Mesendoderm (in vitro differentiated cells): ENCODE results near the gene TMEM63B.

Source experiments
- DNase-seq: peaks from one replicate; pipeline ENCODE4 v3.0.0; 2013
- H2AK5ac ChIP-seq: 2 replicates; pipeline ENCODE4 v1.6.1; 2013; ENCODE audit warnings: low read length, inconsistent platforms
- H2BK120ac ChIP-seq: 2 replicates; pipeline ENCODE4 v1.6.1; 2013; ENCODE audit warnings: low read depth, mild to moderate bottlenecking, low read length, moderate library complexity, mixed read lengths
- H2BK15ac ChIP-seq: replicated peaks from 2 replicates; pipeline ENCODE4 v1.6.1; 2013; ENCODE audit warnings: low read depth, mild to moderate bottlenecking, moderate library complexity
- H2BK5ac ChIP-seq: 2 replicates; pipeline ENCODE4 v1.6.1; 2013; ENCODE audit warnings: low read length, inconsistent platforms
- H3K18ac ChIP-seq: 2 replicates; pipeline ENCODE4 v1.6.1; 2013; ENCODE audit warnings: mild to moderate bottlenecking, low read length, mixed read lengths
- H3K23ac ChIP-seq: one replicate; pipeline ENCODE4 v1.6.1; 2013; ENCODE audit warnings: low read length
- H3K27ac ChIP-seq: 2 replicates; pipeline ENCODE4 v1.5.1; 2013; ENCODE audit warnings: low read depth, mild to moderate bottlenecking, inconsistent platforms, low read length, moderate library complexity
- H3K27me3 ChIP-seq: 2 replicates; pipeline ENCODE4 v1.6.1; 2013; ENCODE audit warnings: low read length, control low read depth, mild to moderate bottlenecking, inconsistent platforms; ENCODE audit not compliant: insufficient read depth, poor library complexity
- H3K36me3 ChIP-seq: 2 replicates; pipeline ENCODE4 v1.6.1; 2013; ENCODE audit warnings: low read length, inconsistent platforms; ENCODE audit not compliant: control insufficient read depth, insufficient read depth
- H3K4ac ChIP-seq: one replicate; pipeline ENCODE4 v1.6.1; 2013; ENCODE audit warnings: low read depth, mild to moderate bottlenecking, low read length, moderate library complexity
- H3K4me1 ChIP-seq: 2 replicates; pipeline ENCODE4 v1.6.1; 2013; ENCODE audit warnings: low read depth, low read length, inconsistent platforms; ENCODE audit not compliant: control insufficient read depth
- H3K4me2 ChIP-seq: 2 replicates; pipeline ENCODE4 v1.6.1; 2013; ENCODE audit warnings: low read length
- H3K4me3 ChIP-seq: 2 replicates; pipeline ENCODE4 v1.5.1; 2013; ENCODE audit warnings: mild to moderate bottlenecking, low read length
- H3K56ac ChIP-seq: one replicate; pipeline ENCODE4 v1.6.1; 2013; ENCODE audit warnings: low read length
- H3K79me1 ChIP-seq: 2 replicates; pipeline ENCODE4 v1.6.1; 2013; ENCODE audit warnings: low read length, inconsistent platforms
- H3K79me2 ChIP-seq: 2 replicates; pipeline ENCODE4 v1.6.1; 2013; ENCODE audit warnings: mild to moderate bottlenecking, low read length; ENCODE audit not compliant: control insufficient read depth, insufficient read depth
- H3K9ac ChIP-seq: 2 replicates; pipeline ENCODE4 v1.6.1; 2013; ENCODE audit warnings: low read length, inconsistent platforms
- H4K5ac ChIP-seq: one replicate; pipeline ENCODE4 v1.6.1; 2013; ENCODE audit warnings: low read length
- H4K8ac ChIP-seq: one replicate; pipeline ENCODE4 v1.6.1; 2013; ENCODE audit warnings: low read depth, mild to moderate bottlenecking, control low read depth, low read length, moderate library complexity
- WGBS: extraction: QIAGEN DNeasy Blood & Tissue Kit; methylation state at CpG from one replicate; pipeline ENCODE4 v1.1.7; 2013; ENCODE audit warnings: low lambda C conversion rate, missing lambda C conversion rate; ENCODE audit not compliant: insufficient coverage; ENCODE audit errors: extremely low coverage; 5-methylcytosine and 5-hydroxymethylcytosine counted together

The TMEM63B gene

DNA sequence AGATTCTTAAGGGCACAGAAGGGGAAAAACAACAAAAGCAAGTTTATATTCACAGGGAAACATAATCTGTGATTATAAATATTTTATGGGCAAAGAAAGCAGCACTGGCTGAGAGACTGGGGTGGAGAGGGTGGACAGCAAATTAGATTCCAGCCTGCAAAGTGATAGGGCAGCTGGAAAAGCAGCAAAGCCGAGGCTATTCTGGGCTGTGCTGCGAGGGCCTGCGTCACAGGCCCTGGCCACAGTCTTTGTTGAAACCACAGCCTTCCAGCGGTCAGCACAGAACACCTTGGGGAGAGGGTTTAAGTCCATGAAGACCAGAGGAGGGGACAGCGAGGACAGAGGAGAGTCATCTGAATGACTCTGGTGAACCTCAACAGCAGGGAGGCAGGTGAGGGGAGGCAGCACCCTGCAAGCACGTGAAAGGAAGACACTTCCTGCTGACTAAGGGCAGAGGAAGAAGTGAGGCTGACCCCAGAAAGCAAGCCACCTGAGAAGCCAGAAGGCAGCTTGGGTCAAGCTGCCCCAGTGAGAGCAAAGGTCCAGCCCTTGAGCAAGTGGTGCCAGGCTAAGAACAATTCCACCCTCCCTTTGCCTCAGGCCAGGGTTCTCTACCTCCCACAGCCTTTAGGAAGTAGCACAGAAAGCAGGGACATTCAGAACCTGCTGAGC is 17.2 kb upstream of the TMEM63B start:
- Histone ChIP-seq H2AK5ac (no peak overlapping the region), H3K4me2 (no peak overlapping the region), H3K4me1 (no peaks in the 10 kb centered on the region), H3K4ac (no peak overlapping the region), H3K79me1 (peaks cover 25% of the 10 kb centered on the region), H3K23ac (no peak overlapping the region), H3K27me3 (no peaks in the 10 kb centered on the region), H4K8ac (no peak overlapping the region), H2BK120ac (no peak overlapping the region), H4K5ac (no peak overlapping the region), H2BK15ac (no peak overlapping the region), H3K79me2 (no peaks in the 10 kb centered on the region), H3K9ac (no peak overlapping the region), H3K27ac (no peak overlapping the region), H3K56ac (no peak overlapping the region), H3K4me3 (no peak overlapping the region), H3K18ac (no peak overlapping the region), H2BK5ac (no peak overlapping the region), H3K36me3 (peaks cover 38% of the 10 kb centered on the region)
- no peak for DNase-seq
- no CpG with 5 or more reads among the region's 6 CpGs for WGBS

DNA sequence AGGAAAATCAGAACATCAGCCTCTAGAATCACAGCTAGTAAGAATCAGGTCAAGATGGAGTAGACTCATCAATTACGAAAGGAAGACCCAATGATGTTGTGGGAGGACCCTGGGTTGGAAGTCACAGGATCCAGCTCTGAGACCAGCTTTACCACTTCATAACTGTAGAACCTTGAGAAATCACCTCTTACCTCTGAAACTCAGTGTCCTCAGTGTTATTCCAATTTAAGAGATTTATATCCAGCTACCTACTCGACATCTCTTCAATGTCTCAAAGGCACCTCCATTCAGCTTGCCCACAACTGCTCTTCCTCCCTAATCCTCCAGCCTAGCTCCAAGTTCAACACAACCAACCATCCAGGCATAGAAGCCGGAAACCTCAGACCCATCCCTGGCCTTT is 16.4 kb upstream of the TMEM63B start:
- DNase-seq: no peak
- no peak overlapping the region for H3K27ac ChIP-seq
- WGBS: no CpG with 5 or more reads among the region's 3 CpGs
- peaks cover 29% of the 10 kb centered on the region for H3K79me1 ChIP-seq
- no peak overlapping the region for H3K4me3 ChIP-seq
- no peaks in the 10 kb centered on the region for H3K4me1 ChIP-seq
- no peak overlapping the region for H3K56ac ChIP-seq
- H3K79me2 ChIP-seq: peaks cover 6% of the 10 kb centered on the region
- no peaks in the 10 kb centered on the region for H3K27me3 ChIP-seq
- no peak overlapping the region for H3K23ac ChIP-seq
- no peak overlapping the region for H3K9ac ChIP-seq
- H2BK15ac ChIP-seq: no peak overlapping the region
- H4K8ac ChIP-seq: no peak overlapping the region
- H4K5ac ChIP-seq: no peak overlapping the region
- no peak overlapping the region for H2AK5ac ChIP-seq
- no peak overlapping the region for H2BK5ac ChIP-seq
- H3K4ac ChIP-seq: no peak overlapping the region
- no peak overlapping the region for H3K18ac ChIP-seq
- peaks cover 38% of the 10 kb centered on the region for H3K36me3 ChIP-seq
- H2BK120ac ChIP-seq: no peak overlapping the region
- no peak overlapping the region for H3K4me2 ChIP-seq

DNA sequence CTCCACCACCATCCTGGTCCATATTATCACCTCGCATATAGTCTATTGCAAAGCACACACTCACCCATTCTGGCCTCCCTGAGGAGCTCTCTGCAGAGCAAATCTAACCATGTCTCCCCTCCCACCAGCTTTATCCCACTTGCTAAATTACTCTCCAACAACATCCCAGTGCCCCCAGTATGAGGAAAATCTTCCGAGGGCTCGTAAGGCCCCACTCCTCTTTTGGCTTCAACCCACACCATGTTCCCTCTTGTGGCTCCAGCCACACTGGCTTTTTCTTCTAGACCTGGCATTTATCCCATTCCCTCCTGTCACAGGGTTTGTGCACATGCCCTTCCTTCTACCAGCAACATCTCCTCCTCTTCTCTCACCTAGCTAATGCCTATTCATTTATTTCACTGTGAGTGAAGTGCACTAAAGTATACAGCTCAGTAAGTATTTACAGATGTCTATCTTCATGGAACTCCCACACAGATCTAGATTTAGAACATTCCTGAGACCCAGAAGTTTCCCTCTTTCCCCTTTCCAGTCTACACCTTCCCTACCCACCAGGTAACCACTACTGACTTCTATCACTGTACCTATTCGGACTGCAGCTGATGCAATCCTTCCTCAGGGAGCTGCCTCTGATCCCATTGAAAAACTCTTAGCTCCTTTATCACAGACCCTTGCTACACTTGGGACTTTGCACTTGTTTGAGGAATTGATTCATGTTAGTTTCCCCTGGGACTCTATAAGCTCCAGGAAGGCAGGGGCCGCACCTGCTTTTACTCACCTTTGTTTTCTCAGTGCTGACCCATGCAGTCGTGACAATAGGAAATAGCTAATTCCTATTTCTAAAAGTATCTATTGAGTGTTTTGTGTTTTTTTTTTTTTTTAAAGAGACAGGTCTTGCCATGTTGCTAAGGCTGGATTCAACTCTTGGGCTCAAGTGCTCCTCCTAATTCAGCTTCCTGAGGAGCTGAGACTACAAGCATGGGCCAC is 15.6 kb upstream of the TMEM63B start:
- H3K79me2 ChIP-seq: peaks cover 14% of the 10 kb centered on the region
- no peak overlapping the region for H3K56ac ChIP-seq
- peaks cover 32% of the 10 kb centered on the region for H3K79me1 ChIP-seq
- H3K9ac ChIP-seq: no peak overlapping the region
- H2BK5ac ChIP-seq: no peak overlapping the region
- no peak overlapping the region for H2AK5ac ChIP-seq
- DNase-seq: no peak
- H3K36me3 ChIP-seq: peaks cover 36% of the 10 kb centered on the region
- H4K5ac ChIP-seq: no peak overlapping the region
- H3K23ac ChIP-seq: no peak overlapping the region
- H3K4ac ChIP-seq: no peak overlapping the region
- no peak overlapping the region for H3K4me3 ChIP-seq
- H3K18ac ChIP-seq: no peak overlapping the region
- H3K27me3 ChIP-seq: no peaks in the 10 kb centered on the region
- no peak overlapping the region for H4K8ac ChIP-seq
- H2BK120ac ChIP-seq: no peak overlapping the region
- H2BK15ac ChIP-seq: no peak overlapping the region
- WGBS: no CpG with 5 or more reads among the region's 6 CpGs
- no peak overlapping the region for H3K4me2 ChIP-seq
- H3K27ac ChIP-seq: no peak overlapping the region
- no peaks in the 10 kb centered on the region for H3K4me1 ChIP-seq

DNA sequence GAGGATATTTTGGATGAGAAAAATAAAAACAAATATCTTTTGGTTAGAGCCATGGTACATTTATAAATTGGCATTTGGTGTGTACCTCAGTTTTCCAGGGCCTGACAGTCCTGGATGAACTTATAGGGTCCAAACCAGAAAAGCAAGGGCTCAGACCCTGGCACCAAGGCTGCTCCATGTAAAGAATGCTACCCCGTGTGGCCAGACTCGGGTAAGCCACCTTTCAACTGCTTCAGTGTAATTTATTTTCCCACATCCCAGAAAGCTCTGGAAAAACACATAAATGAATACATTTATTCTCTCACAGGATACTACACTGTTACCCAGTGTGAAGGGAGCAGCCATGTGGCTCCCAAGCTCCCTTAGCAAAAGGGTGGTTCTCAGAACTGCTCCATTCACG is 13.9 kb upstream of the TMEM63B start:
- Histone ChIP-seq H3K79me1 (peaks cover 33% of the 10 kb centered on the region), H2BK120ac (no peak overlapping the region), H3K18ac (no peak overlapping the region), H4K8ac (no peak overlapping the region), H3K4me3 (no peak overlapping the region), H2BK5ac (no peak overlapping the region), H3K23ac (no peak overlapping the region), H3K4me1 (no peaks in the 10 kb centered on the region), H3K4ac (no peak overlapping the region), H3K79me2 (peaks cover 30% of the 10 kb centered on the region), H3K27ac (no peak overlapping the region), H3K9ac (no peak overlapping the region), H4K5ac (no peak overlapping the region), H2BK15ac (no peak overlapping the region), H3K36me3 (peaks cover 33% of the 10 kb centered on the region), H3K27me3 (no peaks in the 10 kb centered on the region), H2AK5ac (no peak overlapping the region), H3K56ac (no peak overlapping the region), H3K4me2 (no peak overlapping the region)
- peak; percentile 28 for DNase-seq
- WGBS: no CpG with 5 or more reads among the region's 3 CpGs

DNA sequence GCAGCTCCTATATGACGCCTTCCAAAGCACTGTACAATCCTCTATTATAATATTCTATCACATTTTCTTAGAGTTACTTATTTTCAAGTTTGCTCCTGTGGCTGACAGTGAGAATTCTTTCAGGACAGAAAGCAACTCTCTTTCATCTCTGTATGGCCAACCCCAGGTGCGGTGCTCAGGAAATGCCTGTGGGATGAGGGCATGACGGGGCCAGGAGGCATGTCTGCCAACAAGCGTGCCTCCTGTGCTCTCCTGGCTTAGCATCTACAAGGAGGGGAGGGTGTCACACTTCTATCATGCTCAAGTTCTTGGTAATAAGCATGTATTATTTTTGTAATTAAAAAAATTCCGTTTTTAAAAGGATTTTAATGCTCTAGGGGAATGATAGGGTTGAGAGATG is 11.5 kb upstream of the TMEM63B start:
- Histone ChIP-seq H3K56ac (no peak overlapping the region), H2BK15ac (no peak overlapping the region), H4K5ac (no peak overlapping the region), H3K79me1 (peaks cover 33% of the 10 kb centered on the region), H3K36me3 (peaks cover 25% of the 10 kb centered on the region), H3K79me2 (peaks cover 53% of the 10 kb centered on the region), H3K4me3 (no peak overlapping the region), H3K4ac (no peak overlapping the region), H3K27ac (no peak overlapping the region), H3K9ac (no peak overlapping the region), H3K18ac (no peak overlapping the region), H2BK5ac (no peak overlapping the region), H4K8ac (no peak overlapping the region), H3K23ac (no peak overlapping the region), H3K27me3 (no peaks in the 10 kb centered on the region), H3K4me1 (peaks cover under 1% of the 10 kb centered on the region), H2AK5ac (no peak overlapping the region), H3K4me2 (no peak overlapping the region), H2BK120ac (no peak overlapping the region)
- no CpG with 5 or more reads among the region's 5 CpGs for WGBS
- peak; percentile 57 for DNase-seq
